Measurements from ENCODE around the gene RNF220.

GRCh38 chr1:44569491-44569890, 164.4 kb downstream of the RNF220 start:
- TF ChIP-seq POLR2A (IDR thresholded peaks at IDR 0.05) (no peak), CTCF (IDR thresholded peaks at IDR 0.05) (no peak), POLR2AphosphoS5 (IDR thresholded peaks at IDR 0.05) (no peak)
